Omental fat pad (tissue), 4 donors: ENCODE measurements around the gene TNFRSF25. TPM values are rescaled to one million over a fixed set of nuclear protein-coding genes. Genes with fewer than 3 reads are reported as not detected.

ENCODE experiments used
- ATAC-seq: fragments of 150-250 bp; one replicate; pipeline ENCODE4 v1.9.1; 2016; ENCODE audit warnings: mild to moderate bottlenecking, moderate library complexity; ENCODE audit not compliant: low FRiP score
- DNase-seq: peaks from one replicate; pipeline ENCODE4 v3.0.0-alpha.2; 2019; ENCODE audit warnings: low spot score
- total RNA-seq, 4 donors: library from RNA; depleted of rRNA; stranded (reverse); fragments of >200 nt; gene quantifications; one replicate each; pipeline ENCODE4 v1.1.0, GENCODE V29; 2016
- TF ChIP-seq, protein P1 (sequence below), 3 donors: fragments of 450-650 bp; IDR thresholded peaks; one replicate each; pipeline ENCODE4 v1.5.1; 2016 to 2017; ENCODE audit warnings: antibody characterized with exemption in 3 of 3, mild to moderate bottlenecking in 3 of 3, moderate library complexity in 2 of 3

TNFRSF25 gene
- total RNA-seq, 4 donors from 2014 or later, result 4.4 to 25.5 (median 6.6) TPM

DNA sequence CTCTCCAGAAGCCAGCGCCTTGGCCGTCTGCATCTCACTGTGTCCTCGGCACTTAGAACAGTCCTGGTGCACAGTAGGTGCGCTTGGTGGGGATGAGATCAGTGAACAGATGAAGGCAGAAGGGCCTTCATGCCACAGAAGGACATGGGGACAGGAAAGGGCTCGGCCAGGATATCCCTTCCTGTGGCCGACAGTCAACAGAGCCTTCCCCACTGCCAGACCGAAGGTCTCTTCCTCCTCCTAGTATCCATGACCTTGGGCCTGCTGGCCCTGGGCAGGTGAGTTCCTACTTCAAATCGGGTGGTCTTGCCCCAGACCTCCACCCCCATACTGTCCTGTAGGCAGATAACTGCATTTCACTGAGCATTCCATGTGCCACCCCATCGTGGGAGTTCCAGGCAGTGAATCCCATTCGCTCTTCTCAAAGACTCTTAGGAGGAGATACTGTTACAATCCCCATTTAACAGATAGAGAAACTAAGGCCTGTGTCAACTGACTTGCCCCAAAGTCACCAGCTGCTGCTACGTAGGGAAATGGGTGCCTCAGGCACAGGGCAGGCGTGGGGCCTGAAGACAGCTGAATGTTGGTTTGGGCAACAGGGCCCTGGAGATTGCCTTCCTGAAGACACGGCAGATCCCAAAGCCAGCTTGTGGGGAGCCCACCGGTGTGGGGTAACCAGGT, 22.0 kb upstream of the TNFRSF25 start:
- DNase-seq (no peak), ATAC-seq (no peak)
- TF ChIP-seq, protein P1, sequence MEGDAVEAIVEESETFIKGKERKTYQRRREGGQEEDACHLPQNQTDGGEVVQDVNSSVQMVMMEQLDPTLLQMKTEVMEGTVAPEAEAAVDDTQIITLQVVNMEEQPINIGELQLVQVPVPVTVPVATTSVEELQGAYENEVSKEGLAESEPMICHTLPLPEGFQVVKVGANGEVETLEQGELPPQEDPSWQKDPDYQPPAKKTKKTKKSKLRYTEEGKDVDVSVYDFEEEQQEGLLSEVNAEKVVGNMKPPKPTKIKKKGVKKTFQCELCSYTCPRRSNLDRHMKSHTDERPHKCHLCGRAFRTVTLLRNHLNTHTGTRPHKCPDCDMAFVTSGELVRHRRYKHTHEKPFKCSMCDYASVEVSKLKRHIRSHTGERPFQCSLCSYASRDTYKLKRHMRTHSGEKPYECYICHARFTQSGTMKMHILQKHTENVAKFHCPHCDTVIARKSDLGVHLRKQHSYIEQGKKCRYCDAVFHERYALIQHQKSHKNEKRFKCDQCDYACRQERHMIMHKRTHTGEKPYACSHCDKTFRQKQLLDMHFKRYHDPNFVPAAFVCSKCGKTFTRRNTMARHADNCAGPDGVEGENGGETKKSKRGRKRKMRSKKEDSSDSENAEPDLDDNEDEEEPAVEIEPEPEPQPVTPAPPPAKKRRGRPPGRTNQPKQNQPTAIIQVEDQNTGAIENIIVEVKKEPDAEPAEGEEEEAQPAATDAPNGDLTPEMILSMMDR (IDR thresholded peaks at IDR 0.05), result no peak

- peak; percentile 73 for DNase-seq
- ATAC-seq, result no peak
- TF ChIP-seq, protein P1 (IDR thresholded peaks at IDR 0.05), result peak in 1 of 3 donors; percentile 24
Observed at GRCh38 chr1:6486433-6487011, 20.5 kb upstream of the TNFRSF25 start.

DNA sequence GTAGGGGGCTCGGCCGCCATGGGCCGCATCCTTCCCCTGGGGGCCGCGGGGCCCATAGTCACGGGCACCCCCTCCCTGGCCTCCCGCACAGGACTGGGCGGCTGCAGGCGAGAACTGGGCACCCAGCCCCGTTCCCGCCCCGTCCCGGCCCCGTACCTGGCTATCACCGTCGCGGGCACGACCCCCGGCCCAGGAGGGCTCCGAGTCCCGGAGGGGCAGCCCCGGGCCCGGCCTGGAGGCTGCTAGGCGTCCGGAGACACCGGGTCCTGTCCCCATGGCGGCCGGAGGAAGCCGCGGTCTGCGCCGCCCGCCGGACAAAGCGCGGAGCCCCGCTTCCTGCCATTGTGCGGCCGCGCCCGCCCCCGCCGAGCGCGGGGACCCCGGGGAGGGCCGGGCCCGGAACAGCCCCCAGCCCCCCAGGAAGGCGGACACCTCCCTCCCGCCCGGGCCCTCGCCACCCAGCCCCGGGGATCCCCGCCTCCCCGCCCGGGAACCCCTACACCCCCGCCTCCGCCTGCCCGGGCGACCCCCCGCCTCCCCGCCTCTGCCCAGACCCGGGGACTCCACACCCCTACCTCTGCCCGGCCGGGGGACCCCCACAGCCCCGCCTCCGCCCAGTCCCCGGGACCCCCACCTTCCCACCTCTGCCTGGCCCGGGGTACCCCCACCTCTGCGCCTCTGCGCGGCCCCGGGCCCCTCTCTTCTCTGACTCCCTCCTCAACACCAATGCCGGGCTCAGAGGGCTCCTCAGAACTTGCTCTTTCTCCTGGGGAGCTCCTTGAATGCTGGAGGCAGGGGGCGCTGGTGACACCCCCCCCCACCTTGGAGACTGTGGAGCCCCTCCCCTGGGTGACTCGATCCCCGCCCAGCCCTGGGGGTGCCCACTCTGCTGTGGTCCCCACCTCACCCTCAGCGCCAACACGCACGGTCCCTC, 19.5 kb upstream of the TNFRSF25 start:
- TF ChIP-seq, protein P1 (IDR thresholded peaks at IDR 0.05), result no peak
- no peak for ATAC-seq
- DNase-seq, result no peak

DNA sequence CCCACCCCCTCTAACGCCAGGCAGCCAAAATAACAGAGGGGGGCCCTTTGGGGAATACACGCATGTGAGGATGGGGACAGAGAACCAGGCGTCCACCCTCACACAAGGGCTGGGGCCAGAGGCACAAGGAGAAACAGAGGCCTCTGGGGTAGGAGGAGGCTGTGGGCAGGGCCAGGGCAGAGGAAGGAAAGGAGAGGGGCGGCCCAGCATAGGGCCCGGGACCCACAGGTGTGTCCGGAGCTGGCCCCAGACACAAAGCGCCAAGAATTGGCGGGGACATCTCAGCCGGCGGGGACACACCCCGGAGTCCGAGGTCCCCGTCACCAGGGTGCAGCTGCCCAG, 18.8 kb upstream of the TNFRSF25 start:
- TF ChIP-seq, protein P1 (IDR thresholded peaks at IDR 0.05), result no peak
- ATAC-seq (no peak), DNase-seq (no peak)

- no peak for ATAC-seq
- TF ChIP-seq, protein P1 (IDR thresholded peaks at IDR 0.05), result no peak
- no peak for DNase-seq
Observed at GRCh38 chr1:6483761-6484117, 17.8 kb upstream of the TNFRSF25 start.

- ATAC-seq, result no peak
- no peak for DNase-seq
- TF ChIP-seq, protein P1 (IDR thresholded peaks at IDR 0.05), result no peak
Observed at GRCh38 chr1:6483017-6483760, 17.2 kb upstream of the TNFRSF25 start.
